Liver (tissue), 3 donors: Measurements from ENCODE around the gene GCNT1.

Experiments used
- ATF3 ChIP-seq: IDR thresholded peaks from 2 replicates; pipeline ENCODE4 v1.6.1; 2016; ENCODE audit warnings: antibody characterized with exemption
- CTCF ChIP-seq: fragments of 150-350 bp; IDR thresholded peaks from 2 replicates; pipeline ENCODE4 v1.5.1; 2017; ENCODE audit warnings: improper control_type of control experiment, low read depth, low read length; ENCODE audit not compliant: missing input control
- EGR1 ChIP-seq, 2 donors: IDR thresholded peaks; 2 replicates each; pipeline ENCODE4 v1.6.1; 2016 to 2018; ENCODE audit warnings: antibody characterized with exemption in 2 of 2, low read depth in 2 of 2
- FOXA1 ChIP-seq: IDR thresholded peaks from 2 replicates; pipeline ENCODE4 v1.6.1; 2016; ENCODE audit warnings: antibody characterized with exemption
- GABPA ChIP-seq, 2 donors: IDR thresholded peaks in 1 of 2; conservative IDR thresholded peaks in 1 of 2; 2 replicates each; pipeline ENCODE4 v1.6.1; 2016; ENCODE audit warnings: antibody characterized with exemption in 2 of 2, mild to moderate bottlenecking in 1 of 2, moderate library complexity in 1 of 2
- JUND ChIP-seq, 2 donors: IDR thresholded peaks; 2 replicates each; pipeline ENCODE4 v1.6.1; 2016; ENCODE audit warnings: antibody characterized with exemption in 2 of 2
- REST ChIP-seq: IDR thresholded peaks from 2 replicates; pipeline ENCODE4 v1.6.1; 2016; ENCODE audit warnings: antibody characterized with exemption, mild to moderate bottlenecking
- RXRA ChIP-seq, 2 donors: IDR thresholded peaks; 2 replicates each; pipeline ENCODE4 v1.6.1; 2017 to 2018; ENCODE audit warnings: antibody characterized with exemption in 2 of 2, mild to moderate bottlenecking in 1 of 2
- SP1 ChIP-seq: IDR thresholded peaks from 2 replicates; pipeline ENCODE4 v1.6.1; 2018; ENCODE audit warnings: antibody characterized with exemption, mild to moderate bottlenecking
- TAF1 ChIP-seq: conservative IDR thresholded peaks from 2 replicates; pipeline ENCODE4 v1.6.1; 2016; ENCODE audit warnings: antibody characterized with exemption, mild to moderate bottlenecking
- YY1 ChIP-seq: IDR thresholded peaks from 2 replicates; pipeline ENCODE4 v1.6.1; 2016; ENCODE audit warnings: antibody characterized with exemption, mild to moderate bottlenecking
- ZBTB33 ChIP-seq: IDR thresholded peaks from 2 replicates; pipeline ENCODE4 v1.6.1; 2016; ENCODE audit warnings: antibody characterized with exemption
- donor health status: healthy.
- donor health status: healthy.

GRCh38 chr9:76528642-76529190 is 69.7 kb downstream of the GCNT1 start:
- TF ChIP-seq ZBTB33 (no peak), CTCF (no peak), REST (no peak), SP1 (no peak), TAF1 (no peak), GABPA (IDR thresholded peaks at IDR 0.05 in 1 of 2, conservative IDR thresholded peaks at IDR 0.05 in 1 of 2) (no peak), JUND (IDR thresholded peaks at IDR 0.05) (no peak), FOXA1 (no peak), ATF3 (no peak), EGR1 (IDR thresholded peaks at IDR 0.05; ENCODE audit: low read depth in 2 of 2) (no peak), YY1 (no peak), RXRA (IDR thresholded peaks at IDR 0.05) (no peak)
